HG03135 (cell line): ENCODE results near the gene PRTG.
"Not testable (repeated sequence)": the region's sequence is repeated elsewhere in the genome, so short reads cannot be mapped to it uniquely, and the experiment has no call there.

Source experiments
- ATAC-seq: cut with Tn5 transposase; IDR thresholded peaks from one replicate; pipeline ENCODE4 v1.9.1; 2021; ENCODE audit warnings: mild to moderate bottlenecking, moderate library complexity; ENCODE audit not compliant: unreplicated experiment

Gene PRTG

DNA sequence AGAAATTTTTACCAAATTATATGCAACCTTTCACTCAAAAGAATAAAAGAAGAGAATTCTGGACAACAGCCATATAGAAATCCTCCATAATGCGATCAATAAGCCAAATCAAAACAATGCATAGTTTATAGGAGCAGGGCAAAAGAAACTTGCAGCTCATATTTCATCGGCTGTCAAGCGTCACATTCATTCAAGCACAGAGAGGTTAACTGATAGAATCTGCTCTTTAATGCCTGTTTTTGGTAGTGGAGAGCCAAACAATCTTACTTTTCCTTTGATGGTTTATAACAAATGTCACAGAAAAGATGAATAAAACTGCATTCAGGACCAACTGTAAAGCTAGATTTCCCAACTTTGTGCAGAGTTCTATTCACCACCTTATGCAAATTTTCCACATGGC is 35.4 kb downstream of the PRTG start:
- ATAC-seq = no peak

DNA sequence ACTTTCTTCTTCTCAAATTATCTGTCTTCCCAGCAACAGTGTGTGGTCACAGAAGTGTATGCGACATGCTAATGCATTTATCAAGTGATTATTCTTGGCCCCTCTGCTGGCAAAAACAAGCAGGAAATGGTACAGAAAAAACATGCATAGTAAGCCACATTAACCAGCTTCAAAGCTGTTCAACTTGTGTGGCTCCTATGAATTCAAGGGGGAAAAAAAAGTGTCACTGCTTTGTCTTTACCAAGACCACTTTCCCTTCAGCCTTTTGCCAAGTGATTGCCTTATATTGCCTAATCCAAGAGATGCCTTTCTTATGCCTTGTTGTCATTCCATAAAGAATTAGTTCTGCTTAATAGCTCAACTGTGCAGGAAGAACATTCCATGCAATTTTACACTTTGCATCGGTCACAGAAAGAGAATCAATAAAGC is 39.1 kb downstream of the PRTG start:
- no peak for ATAC-seq

DNA sequence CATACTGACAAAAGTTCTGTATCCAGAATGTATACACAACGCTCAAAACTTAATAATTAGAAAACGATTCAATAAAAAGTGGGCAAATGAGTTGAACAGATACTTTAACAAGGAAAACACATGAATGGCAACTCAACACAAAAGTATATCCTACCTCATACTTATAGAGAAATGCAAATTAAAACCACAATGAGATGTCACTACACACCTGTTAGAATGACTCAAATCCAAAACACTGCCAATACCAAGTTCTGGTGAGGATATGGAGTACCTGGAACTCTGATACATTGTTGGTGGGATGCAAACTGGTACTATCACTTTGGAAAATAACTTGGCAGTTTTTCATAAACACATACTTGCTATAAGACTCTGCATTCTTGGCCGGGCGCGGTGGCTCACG is 42.1 kb downstream of the PRTG start:
- ATAC-seq = no peak

DNA sequence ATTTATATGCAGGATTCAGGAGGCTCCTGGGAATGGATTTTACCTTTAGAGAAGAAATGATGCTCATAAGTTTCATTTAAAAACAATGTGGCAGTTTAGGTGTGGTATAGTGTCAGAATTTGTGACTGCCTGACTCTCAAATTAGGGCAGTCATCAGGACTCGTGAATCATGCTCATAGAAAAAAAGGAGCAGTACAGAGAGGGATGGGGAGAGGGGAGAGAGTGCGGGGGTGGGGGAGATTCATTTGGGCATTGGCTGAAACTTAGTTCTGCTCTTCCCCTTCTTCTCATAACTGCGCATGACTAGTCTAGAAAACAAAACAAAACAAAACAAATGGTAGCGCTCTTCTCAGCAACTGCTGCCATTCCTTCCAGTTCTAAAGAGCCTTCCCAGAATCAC is 44.3 kb downstream of the PRTG start:
- no peak for ATAC-seq

DNA sequence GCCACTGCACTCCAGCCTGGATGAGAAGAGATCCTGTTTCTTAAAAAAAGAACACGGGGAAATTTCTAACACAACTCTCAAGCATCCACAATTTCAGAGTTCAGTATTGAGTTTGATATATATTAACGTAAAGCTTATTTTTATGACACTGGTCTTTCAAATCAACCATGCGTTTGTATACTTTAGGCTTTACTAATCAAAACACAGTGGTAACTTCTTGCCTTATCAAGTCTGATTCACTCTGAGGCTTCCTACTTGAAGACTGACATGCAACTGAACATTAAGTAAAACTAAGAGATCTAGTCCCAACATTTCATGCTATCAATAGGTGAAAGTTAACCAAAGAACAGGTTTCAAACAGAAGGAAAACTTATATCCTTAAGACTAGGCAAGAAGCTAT is 46.7 kb downstream of the PRTG start:
- no peak for ATAC-seq

GRCh38 chr15:55695432-55695831 is 47.5 kb downstream of the PRTG start:
- ATAC-seq = no peak

GRCh38 chr15:55694652-55695150 is 48.3 kb downstream of the PRTG start:
- ATAC-seq = peak; percentile 76

DNA sequence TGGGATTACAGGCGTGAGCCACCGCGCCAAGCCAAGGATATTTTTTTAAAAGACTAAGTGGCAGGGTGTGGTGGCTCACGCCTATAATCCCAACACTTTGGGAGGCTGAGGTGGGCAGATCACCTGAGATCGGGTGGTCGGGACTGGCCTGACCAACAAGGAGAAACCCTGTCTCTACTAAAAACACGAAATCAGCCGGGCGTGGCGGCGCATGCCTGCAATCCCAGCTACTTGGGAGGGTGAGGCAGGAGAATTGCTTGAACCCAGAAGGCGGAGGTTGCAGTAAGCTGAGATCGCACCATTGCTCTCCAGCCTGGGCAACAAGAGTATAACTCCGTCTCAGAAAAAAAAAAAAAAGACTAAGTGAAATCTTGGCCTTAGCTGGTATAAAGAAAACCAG is 49.8 kb downstream of the PRTG start:
- not testable (repeated sequence) for ATAC-seq

DNA sequence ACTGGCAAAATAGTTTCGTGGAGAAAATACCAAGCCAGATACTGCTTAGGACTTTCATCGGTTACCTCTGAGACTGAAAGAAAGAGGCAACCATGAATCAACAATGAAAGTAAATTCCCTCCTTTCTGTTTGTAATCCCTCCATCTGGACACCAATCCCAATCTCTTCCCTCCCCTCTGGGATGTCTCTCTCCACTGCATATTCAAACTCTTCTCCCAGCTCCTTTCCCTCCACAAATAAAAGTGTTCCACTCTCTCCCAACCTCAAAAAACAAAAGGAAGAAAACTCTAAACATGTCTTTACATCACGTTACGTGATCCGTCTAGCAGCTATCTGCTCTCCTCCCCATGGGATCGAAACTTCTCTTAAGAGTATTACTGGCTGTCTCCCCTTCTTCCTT is 55.2 kb downstream of the PRTG start:
- ATAC-seq = no peak

GRCh38 chr15:55685286-55685685 is 57.7 kb downstream of the PRTG start:
- peak; percentile 73 for ATAC-seq

DNA sequence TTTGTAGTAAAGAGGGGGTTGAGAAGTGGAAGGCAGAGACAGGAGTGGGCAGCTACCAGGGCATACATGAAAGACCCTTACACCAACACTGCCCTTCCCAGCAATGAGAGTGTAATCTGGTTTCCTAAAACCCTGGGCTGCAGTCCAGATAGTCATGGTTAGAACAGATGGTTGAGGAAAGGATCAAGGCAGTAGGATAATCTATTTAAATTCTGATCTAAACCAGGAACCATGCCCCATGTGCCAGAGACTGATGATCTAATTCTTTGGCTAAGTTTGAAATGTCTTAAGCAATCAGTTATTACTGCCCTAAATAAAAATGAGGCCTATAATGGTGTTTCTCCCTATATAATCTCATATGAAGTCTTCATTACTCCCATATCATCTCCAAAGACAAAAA is 59.6 kb downstream of the PRTG start:
- no peak for ATAC-seq

GRCh38 chr15:55681631-55682030 is 61.3 kb downstream of the PRTG start:
- ATAC-seq = peak; percentile 63

GRCh38 chr15:55676507-55676906 is 66.4 kb downstream of the PRTG start:
- ATAC-seq = no peak

GRCh38 chr15:55673287-55673686 is 69.7 kb downstream of the PRTG start:
- no peak for ATAC-seq

DNA sequence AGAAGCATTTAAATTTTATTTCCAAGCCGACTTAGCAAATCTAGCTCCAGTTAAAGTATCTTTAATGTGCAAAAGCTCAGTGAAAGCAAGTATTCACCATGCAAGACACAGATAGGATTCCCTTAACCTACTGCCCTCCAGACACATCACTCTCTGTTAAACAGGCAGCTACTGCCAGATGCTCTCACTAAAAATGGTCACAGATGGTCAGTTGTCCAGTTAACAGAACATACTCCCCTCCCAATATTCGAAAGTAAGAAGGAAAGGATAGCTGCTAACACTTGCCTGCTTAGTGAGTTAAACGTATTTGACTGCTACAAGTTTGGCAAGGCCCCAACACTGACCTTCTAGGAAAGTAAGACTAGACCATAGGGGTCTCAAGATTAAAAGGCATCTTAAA is 73.7 kb downstream of the PRTG start:
- no peak for ATAC-seq

DNA sequence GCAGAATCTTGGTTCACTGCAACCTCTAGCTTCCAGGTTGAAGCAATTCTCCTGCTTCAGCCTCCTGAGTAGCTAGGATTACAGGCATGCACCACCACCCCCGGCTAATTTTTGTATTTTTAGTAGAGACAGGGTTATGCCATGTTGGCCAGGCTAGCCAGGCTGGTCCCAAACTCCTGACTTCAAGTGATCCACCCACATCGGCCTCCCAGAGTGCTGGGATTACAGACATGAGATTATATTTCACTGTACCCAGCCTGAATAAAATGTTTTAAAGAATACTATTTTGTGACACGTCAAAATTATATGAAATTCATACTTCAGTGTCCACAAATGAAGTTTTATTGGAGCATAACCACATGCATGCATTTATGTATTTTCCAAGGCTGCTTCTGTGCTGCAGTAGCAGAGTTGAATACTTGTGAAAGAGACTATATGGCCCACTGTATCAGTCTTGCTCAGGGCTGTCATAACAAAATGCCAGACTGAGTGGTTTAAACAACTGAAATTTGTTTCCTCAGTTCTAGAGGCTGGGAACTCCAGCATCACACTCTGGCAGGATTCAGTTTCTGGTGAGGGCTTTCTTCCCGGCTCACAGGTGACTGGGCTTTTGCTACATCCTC is 77.2 kb downstream of the PRTG start:
- ATAC-seq = no peak

- ATAC-seq = no peak
Measured at GRCh38 chr15:55661428-55661827, 81.5 kb downstream of the PRTG start.

GRCh38 chr15:55660153-55660552 is 82.8 kb downstream of the PRTG start:
- no peak for ATAC-seq

DNA sequence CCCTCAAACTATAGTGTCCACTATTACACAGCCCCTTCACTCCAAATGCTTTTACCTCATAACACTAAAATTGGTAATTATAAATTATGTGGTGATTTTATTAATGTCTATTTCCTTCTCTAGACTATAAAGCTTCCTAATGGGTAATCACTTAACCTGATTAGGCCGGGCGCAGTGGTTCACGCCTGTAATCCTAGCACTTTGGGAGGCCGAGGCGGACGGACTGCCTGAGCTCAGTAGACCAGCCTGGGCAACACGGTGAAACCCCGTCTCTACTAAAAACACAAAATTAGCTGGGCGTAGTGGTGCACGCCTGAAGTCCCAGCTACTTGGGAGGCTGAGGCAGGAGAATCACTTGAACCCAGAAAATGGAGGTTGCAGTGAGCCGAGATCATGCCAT is 83.5 kb downstream of the PRTG start:
- ATAC-seq = no peak

DNA sequence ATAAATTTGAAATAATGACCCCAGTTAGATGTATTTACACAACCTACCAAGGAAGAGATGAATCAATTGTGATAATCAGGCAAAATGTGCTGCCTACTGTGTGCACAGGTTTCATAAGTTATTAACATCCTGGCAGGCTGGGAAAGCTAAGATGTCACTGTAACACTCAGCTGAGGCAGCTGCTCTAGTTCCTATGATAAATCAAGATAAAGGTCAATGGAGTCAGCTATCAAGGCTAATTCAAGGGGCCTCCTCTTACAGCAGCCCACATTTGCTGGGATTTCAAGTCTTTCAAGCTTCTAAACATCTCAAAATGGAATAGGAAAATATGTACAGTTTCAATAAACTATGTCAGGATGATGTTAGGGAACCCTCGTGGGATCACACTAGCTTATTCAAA is 84.1 kb downstream of the PRTG start:
- no peak for ATAC-seq

GRCh38 chr15:55654561-55655031 is 88.4 kb downstream of the PRTG start:
- no peak for ATAC-seq

GRCh38 chr15:55652909-55653495 is 90.0 kb downstream of the PRTG start:
- ATAC-seq = no peak

DNA sequence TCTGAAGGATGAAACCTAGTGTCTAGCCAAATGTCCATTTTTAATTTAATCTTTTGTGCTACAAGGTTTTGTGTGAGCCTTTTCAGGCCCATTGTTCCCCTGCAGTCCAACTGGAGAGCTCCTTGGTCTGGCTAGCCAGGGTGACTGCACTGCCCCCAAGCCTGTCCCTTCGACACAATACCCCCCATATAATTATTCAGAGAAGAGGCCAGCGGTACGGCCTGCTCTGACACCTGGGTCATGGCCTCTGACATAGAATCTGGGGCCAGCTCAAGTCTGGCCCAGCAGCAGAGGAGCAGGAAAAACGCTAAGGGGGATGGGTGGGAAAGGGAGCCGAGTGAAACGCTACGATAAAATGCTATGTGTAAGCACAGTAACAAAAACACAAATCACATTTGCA is 90.6 kb downstream of the PRTG start:
- ATAC-seq = no peak
